Neural cell (in vitro differentiated cells): Measurements from ENCODE around the gene PGAP1.

Experiments
- CTCF ChIP-seq: fragments of 450-650 bp; IDR thresholded peaks from 2 replicates; pipeline ENCODE4 v1.5.1; 2014; ENCODE audit warnings: antibody characterized with exemption, mild to moderate bottlenecking, moderate library complexity; ENCODE audit not compliant: poor library complexity, severe bottlenecking
- RAD21 ChIP-seq: fragments of 450-650 bp; conservative IDR thresholded peaks from 2 replicates; pipeline ENCODE4 v1.6.1; 2014; ENCODE audit warnings: antibody characterized with exemption, mild to moderate bottlenecking, moderate library complexity

- TF ChIP-seq CTCF: no peak
- TF ChIP-seq RAD21: no peak
These were observed 31.5 kb upstream of the PGAP1 start for GRCh38 chr2:196957881-196958525.
